Neural cell (in vitro differentiated cells): ENCODE measurements around the gene EBLN2. TPM values are rescaled to one million over a fixed set of nuclear protein-coding genes. Genes with fewer than 3 reads are reported as not detected.

Source experiments
- H2AFZ ChIP-seq: fragments of 200-600, 300-800 bp; sonication (generic), shearing (Covaris generic); 2 replicates; pipeline ENCODE4 v1.6.0; 2014; ENCODE audit warnings: low read depth, mild to moderate bottlenecking, antibody characterized with exemption, low read length, moderate library complexity
- H3F3A ChIP-seq: fragments of 200-600 bp; shearing (Covaris generic); 2 replicates; pipeline ENCODE4 v1.6.1; 2016; ENCODE audit warnings: mild to moderate bottlenecking, moderate library complexity, mixed read lengths, antibody characterized with exemption, low read length; ENCODE audit not compliant: insufficient read depth, poor library complexity, severe bottlenecking
- H3K27ac ChIP-seq: fragments of 200-600, 300-800 bp; sonication (generic), shearing (Covaris generic); 2 replicates; pipeline ENCODE4 v1.5.1; 2014; ENCODE audit warnings: mild to moderate bottlenecking, low read length, moderate library complexity
- H3K27me3 ChIP-seq: fragments of 300-800, 200-600 bp; sonication (generic), shearing (Covaris generic); 2 replicates; pipeline ENCODE4 v1.6.0; 2014; ENCODE audit warnings: mild to moderate bottlenecking, low read depth, low read length, moderate library complexity; ENCODE audit not compliant: insufficient read depth
- H3K36me3 ChIP-seq: fragments of 300-800, 200-600 bp; sonication (generic), shearing (Covaris generic); 2 replicates; pipeline ENCODE4 v1.5.1; 2014; ENCODE audit warnings: mild to moderate bottlenecking, antibody characterized with exemption, low read length, moderate library complexity; ENCODE audit not compliant: insufficient read depth
- H3K4me2 ChIP-seq: fragments of 300-800, 200-600 bp; sonication (generic), shearing (Covaris generic); 2 replicates; pipeline ENCODE4 v1.6.0; 2014; ENCODE audit warnings: mild to moderate bottlenecking, low read length
- H3K4me3 ChIP-seq: fragments of 300-800, 200-600 bp; sonication (generic), shearing (Covaris generic); 2 replicates; pipeline ENCODE4 v1.5.1; 2014; ENCODE audit warnings: mild to moderate bottlenecking, low read length, moderate library complexity
- H3K79me2 ChIP-seq: fragments of 200-600 bp; shearing (Covaris generic); replicated peaks from 2 replicates; pipeline ENCODE4 v1.6.0; 2014; ENCODE audit warnings: mild to moderate bottlenecking, low read length, moderate library complexity; ENCODE audit not compliant: insufficient read depth
- H3K9ac ChIP-seq: fragments of 300-800, 200-600 bp; sonication (generic), shearing (Covaris generic); 2 replicates; pipeline ENCODE4 v1.6.1; 2016; ENCODE audit warnings: mild to moderate bottlenecking, low read length, mixed read lengths
- H3K9me2 ChIP-seq: fragments of 200-600 bp; shearing (Covaris generic); 2 replicates; pipeline ENCODE4 v1.6.1; 2016; ENCODE audit warnings: mild to moderate bottlenecking, low read length, mixed read lengths; ENCODE audit not compliant: insufficient read depth
- H3K9me3 ChIP-seq: fragments of 200-600, 300-800 bp; sonication (generic), shearing (Covaris generic); 2 replicates; pipeline ENCODE4 v1.6.1; 2016; ENCODE audit warnings: mild to moderate bottlenecking, mixed run types, low read length, moderate library complexity, mixed read lengths
- H4K20me1 ChIP-seq: fragments of 200-600 bp; shearing (Covaris generic); 2 replicates; pipeline ENCODE4 v1.6.1; 2016; ENCODE audit warnings: mild to moderate bottlenecking, mixed run types; ENCODE audit not compliant: insufficient read depth
- CTCF ChIP-seq: fragments of 450-650 bp; IDR thresholded peaks from 2 replicates; pipeline ENCODE4 v1.5.1; 2014; ENCODE audit warnings: antibody characterized with exemption, mild to moderate bottlenecking, moderate library complexity; ENCODE audit not compliant: poor library complexity, severe bottlenecking
- EP300 ChIP-seq: fragments of 450-650 bp; conservative IDR thresholded peaks from 2 replicates; pipeline ENCODE4 v1.6.1; 2014; ENCODE audit warnings: antibody characterized with exemption, mild to moderate bottlenecking, moderate library complexity; ENCODE audit not compliant: poor library complexity, severe bottlenecking
- EZH2 ChIP-seq: fragments of 200-600, 300-800 bp; shearing (Covaris generic), sonication (generic); IDR thresholded peaks from 2 replicates; pipeline ENCODE4 v1.6.1; 2014; ENCODE audit warnings: antibody characterized with exemption, low read length, borderline replicate concordance, mild to moderate bottlenecking; ENCODE audit not compliant: insufficient read depth, poor library complexity, severe bottlenecking
- MXI1 ChIP-seq: fragments of 450-650 bp; conservative IDR thresholded peaks from 2 replicates; pipeline ENCODE4 v1.6.1; 2014; ENCODE audit warnings: antibody characterized with exemption, mild to moderate bottlenecking; ENCODE audit not compliant: poor library complexity, severe bottlenecking
- POLR2AphosphoS5 ChIP-seq: IDR thresholded peaks from 2 replicates; pipeline ENCODE4 v1.6.1; 2012
- RAD21 ChIP-seq: fragments of 450-650 bp; conservative IDR thresholded peaks from 2 replicates; pipeline ENCODE4 v1.6.1; 2014; ENCODE audit warnings: antibody characterized with exemption, mild to moderate bottlenecking, moderate library complexity
- REST ChIP-seq: IDR thresholded peaks from 2 replicates; pipeline ENCODE4 v1.6.1; 2012; ENCODE audit warnings: borderline replicate concordance
- SMC3 ChIP-seq: fragments of 450-650 bp; conservative IDR thresholded peaks from 2 replicates; pipeline ENCODE4 v1.6.1; 2014; ENCODE audit warnings: antibody characterized with exemption, mild to moderate bottlenecking, moderate library complexity; ENCODE audit not compliant: poor library complexity
- TAF1 ChIP-seq: IDR thresholded peaks from 2 replicates; pipeline ENCODE4 v1.6.1; 2012; ENCODE audit warnings: low read depth
- polyA plus RNA-seq: library from polyadenylated mRNA; depleted of rRNA; stranded (reverse); fragments of >200 nt; gene quantifications from 2 replicates; pipeline ENCODE4 v1.2.3, GENCODE V29; 2014

The EBLN2 gene
- polyA plus RNA-seq, 1 donor from 2014 or later = 8.3 TPM

- Histone ChIP-seq H3K9ac (no peak overlapping the region), H3F3A (no peaks in the 10 kb centered on the region), H2AFZ (no peak overlapping the region), H3K9me3 (no peaks in the 10 kb centered on the region), H3K27ac (no peak overlapping the region), H3K27me3 (no peaks in the 10 kb centered on the region), H3K36me3 (no peaks in the 10 kb centered on the region), H3K9me2 (no peaks in the 10 kb centered on the region), H4K20me1 (no peaks in the 10 kb centered on the region), H3K4me2 (no peak overlapping the region), H3K79me2 (peaks cover 96% of the 10 kb centered on the region), H3K4me3 (no peak overlapping the region)
- TF ChIP-seq TAF1 (no peak), EP300 (no peak), CTCF (no peak), REST (no peak), EZH2 (no peak), MXI1 (no peak), SMC3 (no peak), POLR2AphosphoS5 (no peak), RAD21 (no peak)
Observed at GRCh38 chr3:73043414-73043813, 18.0 kb upstream of the EBLN2 start.

- Histone ChIP-seq H3K79me2 (peaks cover 95% of the 10 kb centered on the region), H3K9me3 (no peaks in the 10 kb centered on the region), H3K27me3 (no peaks in the 10 kb centered on the region), H3K27ac (no peak overlapping the region), H3K36me3 (no peaks in the 10 kb centered on the region), H4K20me1 (no peaks in the 10 kb centered on the region), H2AFZ (no peak overlapping the region), H3K9ac (no peak overlapping the region), H3K4me2 (no peak overlapping the region), H3K9me2 (no peaks in the 10 kb centered on the region), H3F3A (no peaks in the 10 kb centered on the region), H3K4me3 (no peak overlapping the region)
- TF ChIP-seq TAF1 (no peak), CTCF (no peak), POLR2AphosphoS5 (no peak), EZH2 (no peak), RAD21 (no peak), REST (no peak), MXI1 (no peak), EP300 (no peak), SMC3 (no peak)
Observed at GRCh38 chr3:73045391-73045790, 16.1 kb upstream of the EBLN2 start.
